ENCODE data around the gene C16orf90. TPM values are rescaled to one million over a fixed set of nuclear protein-coding genes. Genes with fewer than 3 reads are reported as not detected.
"Not testable (repeated sequence)": the region's sequence is repeated elsewhere in the genome, so short reads cannot be mapped to it uniquely, and the experiment has no call there.

Gene C16orf90
- total RNA-seq, 1 experiment from 2014 or later = not detected

GRCh38 chr16:3513892-3514583 is 18.7 kb upstream of the C16orf90 start:
- DNase-seq (ENCODE audit: low spot score) = no peak

DNA sequence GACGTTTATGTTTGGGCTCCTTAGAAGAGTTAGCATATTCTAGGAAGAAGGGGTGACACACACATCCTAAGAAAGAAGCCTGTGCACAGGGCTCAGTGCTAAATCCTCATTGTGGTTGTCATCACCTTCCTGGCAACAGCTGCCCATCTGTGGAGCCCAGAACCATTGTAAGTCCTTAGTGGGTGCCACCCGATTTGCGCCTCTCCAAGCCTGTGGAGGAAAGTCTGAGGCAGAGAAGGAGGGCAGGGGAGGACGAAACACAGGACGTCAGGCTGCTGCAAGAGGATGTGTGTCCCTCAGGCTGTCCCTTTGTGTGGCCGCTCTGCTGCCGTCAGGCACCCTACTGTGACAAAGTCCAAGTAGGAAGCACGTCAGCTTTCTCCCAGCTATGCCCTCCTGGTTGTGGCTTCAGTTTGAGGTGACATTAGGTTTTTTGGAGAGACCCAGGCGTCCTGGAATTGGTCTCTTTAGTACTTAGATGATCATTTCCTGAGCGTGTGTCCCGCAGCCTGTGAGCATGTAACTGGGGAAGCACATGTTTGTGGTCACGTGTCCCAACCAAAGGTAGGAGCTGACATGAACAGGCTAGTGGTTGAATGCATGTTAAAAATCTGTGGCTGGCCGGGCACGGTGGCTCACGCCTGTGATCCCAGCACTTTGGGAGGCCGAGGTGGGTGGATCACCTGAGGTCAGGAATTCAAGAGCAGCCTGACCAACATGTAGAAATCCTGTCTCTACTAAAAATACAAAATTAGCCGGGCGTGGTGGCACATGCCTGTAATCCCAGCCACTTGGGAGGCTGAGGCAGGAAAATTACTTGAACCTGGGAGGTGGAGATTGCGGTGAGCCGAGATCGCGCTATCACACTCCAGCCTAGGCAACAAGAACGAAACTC is 16.2 kb upstream of the C16orf90 start:
- no peak for DNase-seq (ENCODE audit: low spot score)

DNA sequence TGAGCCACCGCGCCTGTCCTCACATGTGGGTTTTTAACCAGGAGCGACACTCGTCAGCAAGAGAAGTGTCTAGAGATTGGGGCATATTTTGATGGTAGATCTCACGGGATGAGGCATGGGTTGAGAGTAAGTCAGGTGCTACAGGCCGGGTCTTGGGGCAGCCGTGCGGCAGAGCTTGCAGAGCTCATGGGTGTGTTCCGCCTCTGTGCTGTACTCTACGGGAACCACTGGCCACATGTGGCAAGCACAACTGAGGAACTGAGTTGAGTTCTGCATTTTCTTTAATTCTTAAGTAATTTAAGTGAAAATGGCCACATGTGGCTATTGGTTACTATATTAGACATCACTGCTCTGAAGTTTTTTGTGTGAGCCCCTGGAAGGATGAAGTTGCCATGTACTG is 15.1 kb upstream of the C16orf90 start:
- DNase-seq (ENCODE audit: low spot score) = no peak

DNA sequence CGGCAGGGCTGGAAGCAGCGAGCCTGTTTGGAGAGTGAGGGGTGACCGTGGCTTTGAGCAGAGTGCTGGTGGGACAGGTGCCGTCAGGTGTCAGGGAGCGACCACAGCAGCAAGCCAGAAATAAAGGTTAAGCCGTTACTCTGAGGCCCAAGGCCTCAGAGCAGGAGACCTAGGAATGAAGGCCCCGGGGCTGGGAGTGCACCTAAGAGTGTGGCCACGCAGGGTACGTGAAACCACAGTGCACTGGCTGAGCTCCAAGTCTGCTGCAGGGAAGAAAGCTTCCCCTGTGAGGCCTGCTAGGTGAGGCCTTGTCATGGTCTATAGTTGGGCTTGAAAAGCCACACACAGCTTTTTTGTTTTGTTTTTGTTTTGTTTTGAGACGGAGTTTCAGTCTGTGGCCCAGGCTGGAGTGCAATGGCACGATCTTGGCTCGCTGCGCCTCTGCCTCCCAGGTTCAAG is 14.2 kb upstream of the C16orf90 start:
- DNase-seq (ENCODE audit: low spot score) = no peak

- no peak for DNase-seq (ENCODE audit: low spot score)
Measured at GRCh38 chr16:3508736-3509135, 13.4 kb upstream of the C16orf90 start.

- DNase-seq (ENCODE audit: low spot score) = no peak
Measured at GRCh38 chr16:3503523-3503922, 8.2 kb upstream of the C16orf90 start.

DNA sequence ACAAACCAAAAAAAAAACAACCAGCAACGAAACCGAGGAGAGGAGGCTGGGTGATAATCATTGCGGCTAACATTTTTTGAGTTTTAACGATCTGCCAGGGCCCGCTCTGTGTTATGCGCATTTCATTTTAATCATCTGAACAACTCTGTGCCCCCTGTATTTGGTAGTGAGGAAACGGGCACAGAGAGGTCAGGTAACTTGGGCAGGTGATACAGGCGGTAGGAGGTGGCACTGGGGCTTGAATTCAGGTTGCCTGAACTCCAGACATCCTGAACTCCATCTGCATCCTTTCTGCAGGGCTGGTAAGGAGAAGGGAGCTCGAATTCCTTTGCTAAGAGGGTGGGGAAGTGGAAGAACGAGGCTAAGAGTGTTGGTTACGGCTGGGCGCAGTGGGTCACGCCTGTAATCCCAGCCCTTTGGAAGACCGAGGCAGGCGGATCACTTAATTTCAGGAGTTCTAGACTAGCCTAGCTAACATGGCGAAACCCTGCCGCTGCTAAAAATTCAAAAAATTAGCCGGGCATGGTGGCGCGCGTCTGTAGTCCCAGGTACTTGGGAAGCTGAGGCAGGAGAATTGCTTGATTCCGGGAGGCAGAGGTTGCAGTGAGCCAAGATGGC is 6.6 kb upstream of the C16orf90 start:
- no peak for DNase-seq (ENCODE audit: low spot score)

DNA sequence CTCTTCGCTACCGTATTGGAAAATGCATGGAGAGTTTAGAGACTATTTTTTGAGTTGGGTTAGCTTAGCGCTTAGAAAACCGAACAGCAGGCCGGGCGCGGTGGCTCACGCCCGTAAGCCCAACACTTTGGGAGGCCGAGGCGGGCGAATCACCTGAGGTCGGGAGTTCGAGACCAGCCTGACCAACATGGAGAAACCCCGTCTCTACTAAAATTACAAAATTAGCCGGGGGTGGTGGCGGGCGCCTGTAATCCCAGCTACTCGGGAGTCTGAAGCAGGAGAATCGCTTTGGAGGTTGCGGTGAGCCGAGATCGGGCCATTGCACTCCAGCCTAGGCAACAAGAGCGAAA is 6.1 kb upstream of the C16orf90 start:
- not testable (repeated sequence) for DNase-seq (ENCODE audit: low spot score)

DNA sequence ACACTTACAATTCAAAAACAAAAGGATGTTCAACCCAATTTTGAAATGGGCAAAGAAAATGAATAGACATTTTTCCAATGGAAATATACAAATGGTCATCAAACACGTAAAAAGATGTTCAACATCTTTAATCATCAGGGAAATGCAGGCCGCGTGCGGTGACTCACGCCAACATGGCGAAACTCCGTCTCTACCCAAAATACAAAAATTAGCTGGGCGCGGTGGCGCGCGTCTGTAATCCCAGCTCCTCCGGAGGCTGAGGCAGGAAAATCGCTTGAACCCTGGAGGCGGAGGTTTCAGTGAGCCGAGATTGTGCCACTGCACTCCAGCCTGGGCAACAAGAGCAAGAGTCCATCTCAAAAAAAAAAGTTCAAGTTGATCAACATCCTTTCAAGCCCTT is 3.7 kb upstream of the C16orf90 start:
- no peak for DNase-seq (ENCODE audit: low spot score)

GRCh38 chr16:3497771-3498170 is 2.5 kb upstream of the C16orf90 start:
- no peak for DNase-seq (ENCODE audit: low spot score)

DNA sequence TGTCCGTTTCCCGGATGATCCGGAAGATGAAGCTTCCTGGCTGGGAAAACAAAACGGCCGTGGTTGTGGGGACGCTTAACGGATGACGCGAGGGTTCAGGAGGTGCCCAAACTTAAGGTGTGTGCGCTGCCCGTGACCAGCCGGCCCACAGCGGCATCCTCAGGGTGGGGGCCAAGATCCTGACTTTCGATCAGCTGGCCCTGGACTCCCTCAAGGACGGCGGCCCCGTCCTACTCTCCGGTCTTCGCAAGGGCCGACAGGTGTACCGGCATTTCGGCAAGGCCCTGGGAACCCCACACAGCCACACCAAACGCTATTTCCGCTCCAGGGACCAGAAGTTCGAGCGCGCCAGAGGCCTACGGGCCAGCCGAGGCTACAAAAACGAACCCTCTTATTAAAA is 1.1 kb upstream of the C16orf90 start:
- DNase-seq (ENCODE audit: low spot score) = no peak

DNA sequence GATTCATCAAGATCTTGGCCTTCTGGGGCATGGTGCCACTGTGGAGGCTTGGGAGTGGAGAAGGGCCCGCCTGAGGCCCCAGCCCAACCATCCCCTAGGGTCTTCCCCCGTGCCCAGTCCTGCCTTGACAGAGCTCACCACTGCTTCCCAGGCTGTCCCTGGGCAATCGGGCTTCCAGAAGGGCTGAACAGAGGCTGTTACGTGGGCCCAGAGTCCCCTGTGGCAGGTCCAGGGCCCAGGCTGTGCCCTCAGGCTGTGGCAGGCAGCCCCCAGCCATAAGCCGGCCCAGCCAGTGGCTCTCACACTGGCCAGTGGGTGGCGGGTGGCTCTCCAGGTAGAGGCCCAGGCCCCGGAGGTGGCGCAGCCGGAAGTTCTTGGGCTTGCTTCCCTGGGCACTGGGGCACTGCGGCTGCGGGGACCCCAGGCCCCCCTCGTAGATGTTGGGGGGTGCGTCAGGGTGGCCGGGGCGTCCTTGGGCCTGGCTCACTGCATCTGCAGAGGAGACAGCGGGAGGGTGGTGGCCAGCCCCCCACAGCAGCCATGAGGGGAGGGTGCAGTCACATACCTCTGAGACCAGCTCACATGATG is 809 bp downstream of the C16orf90 start:
- DNase-seq (ENCODE audit: low spot score) = no peak

- DNase-seq (ENCODE audit: low spot score) = no peak
Measured at GRCh38 chr16:3492356-3492755, 2.9 kb downstream of the C16orf90 start.

DNA sequence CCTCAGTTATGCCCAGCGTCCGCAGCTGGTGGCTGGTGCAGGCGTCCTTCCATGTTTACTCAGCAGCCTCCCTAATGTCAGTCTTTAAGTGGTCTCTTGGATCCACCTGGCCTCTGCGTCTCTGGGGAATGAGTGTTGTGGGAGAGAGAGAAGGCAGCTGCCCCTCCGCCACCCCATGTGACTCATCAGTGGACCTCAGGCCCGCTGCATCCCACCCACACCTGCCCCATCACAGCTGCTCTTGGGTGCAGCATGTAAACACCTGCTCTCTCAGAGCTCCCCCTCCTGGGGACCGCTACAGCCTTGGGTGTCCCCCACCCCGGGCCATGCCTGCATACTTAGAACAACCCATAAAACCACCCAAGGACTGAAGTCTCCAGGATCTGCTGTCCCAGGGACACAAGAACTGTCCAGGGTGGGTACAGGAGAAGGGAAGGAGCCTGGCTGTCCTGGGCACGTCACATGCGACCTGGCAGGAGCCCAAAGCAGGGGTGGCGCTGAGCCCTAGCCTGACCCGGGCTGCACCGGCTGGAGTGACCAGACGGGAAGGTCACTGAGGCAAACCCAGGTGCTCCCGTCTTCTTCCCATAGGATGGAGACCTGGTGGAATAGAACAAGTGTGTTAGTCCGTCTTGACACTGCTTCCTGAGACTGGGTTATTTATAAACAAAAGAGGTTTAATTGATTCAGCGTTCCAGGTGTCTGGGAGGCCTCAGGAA is 4.2 kb downstream of the C16orf90 start:
- DNase-seq (ENCODE audit: low spot score) = peak; percentile 35

- DNase-seq (ENCODE audit: low spot score) = no peak
Measured at GRCh38 chr16:3488801-3489200, 6.5 kb downstream of the C16orf90 start.

- no peak for DNase-seq (ENCODE audit: low spot score)
Measured at GRCh38 chr16:3487521-3488410, 7.5 kb downstream of the C16orf90 start.

DNA sequence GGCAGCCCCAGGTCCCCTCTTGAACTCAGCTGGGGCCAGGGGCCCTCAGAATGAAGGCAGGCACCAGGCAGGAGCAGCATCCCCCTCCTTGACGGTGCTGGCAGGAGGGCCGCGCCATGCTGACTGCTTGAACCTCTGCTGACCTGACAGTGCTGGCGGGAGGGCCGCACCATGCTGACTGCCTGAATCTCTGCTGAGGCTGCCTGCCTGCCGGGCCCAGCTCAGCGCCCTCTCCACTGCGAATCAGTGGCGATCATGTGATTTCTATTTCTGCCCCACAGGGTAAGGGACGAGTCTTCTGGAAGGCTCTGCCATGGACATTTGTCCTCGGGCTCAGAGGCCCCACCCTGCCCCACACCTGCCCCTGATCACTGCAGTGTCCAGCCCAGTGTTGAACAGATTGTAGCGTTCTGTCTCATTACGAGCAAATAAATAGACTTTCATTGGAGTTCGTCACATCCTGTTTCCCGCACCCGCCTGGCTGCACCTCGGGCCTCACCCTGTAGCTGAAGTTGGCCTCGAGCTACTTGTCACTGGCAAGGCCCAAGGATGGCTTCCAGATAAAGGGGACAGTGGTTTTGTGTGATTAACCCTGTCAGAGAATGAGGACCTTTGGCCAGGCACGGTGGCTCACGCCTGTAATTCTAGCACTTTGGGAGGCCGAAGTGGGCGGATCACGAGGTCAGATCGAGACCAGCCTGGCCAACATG is 8.6 kb downstream of the C16orf90 start:
- no peak for DNase-seq (ENCODE audit: low spot score)

GRCh38 chr16:3485821-3486505 is 9.3 kb downstream of the C16orf90 start:
- DNase-seq (ENCODE audit: low spot score) = no peak

DNA sequence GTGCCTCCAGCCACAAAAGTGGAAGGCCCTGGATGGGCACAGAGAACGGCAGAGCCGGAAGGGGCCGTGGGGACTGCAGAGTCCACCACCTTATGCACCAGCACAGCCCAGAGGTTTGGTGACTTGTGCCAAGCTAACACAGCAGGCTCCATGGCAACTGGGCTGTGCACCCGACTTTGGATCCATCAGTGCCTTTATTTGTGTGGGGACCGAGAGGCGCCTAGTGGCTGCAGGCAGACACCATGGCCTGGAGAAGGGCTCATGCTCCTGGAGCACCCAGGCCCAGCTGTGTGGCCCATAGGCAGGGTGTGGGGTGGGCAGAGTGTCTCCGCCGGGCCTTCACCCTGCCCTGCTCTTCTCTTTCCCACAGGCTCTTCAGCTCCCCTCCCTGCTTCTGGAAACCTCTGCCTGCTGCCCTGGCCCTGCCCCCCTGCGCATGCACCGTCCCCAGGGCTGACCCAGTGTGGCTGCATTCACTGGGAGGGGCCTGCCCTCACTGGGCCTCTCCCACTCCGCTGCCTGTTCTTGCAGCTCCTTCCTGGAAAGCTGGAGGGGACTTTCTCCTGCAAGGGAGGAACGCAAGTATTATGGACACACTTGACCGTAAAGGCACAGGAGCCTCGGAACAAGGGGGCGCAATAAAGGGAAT is 10.1 kb downstream of the C16orf90 start:
- no peak for DNase-seq (ENCODE audit: low spot score)

Data from HT-29 (cell line).